IMR-90 (cell line): Measurements from ENCODE around the gene SLC39A11. TPM values are rescaled to one million over a fixed set of nuclear protein-coding genes. Genes with fewer than 3 reads are reported as not detected.

ENCODE experiments used
- ATAC-seq: fragments of 200-7000 bp; cut with Tn5 transposase; 2 replicates; pipeline ENCODE4 v1.9.1; 2020; ENCODE audit warnings: low read depth, mild to moderate bottlenecking, moderate library complexity
- BruUV-seq: library from RNA; stranded (reverse); fragments of 400-500 nt; replicated peaks from 2 replicates; lab custom pipeline; 2021; lab: Mats Ljungman, UMichigan
- CTCF ChIA-PET: fragments of 300-600 bp; formaldehyde crosslinking; extraction: SDS; loops from one replicate; lab custom pipeline; 2021; ENCODE audit warnings: antibody characterized with exemption; lab: Yijun Ruan, JAX
- POLR2A ChIA-PET: fragments of 300-600 bp; sonication (Branson Sonifier 250); formaldehyde crosslinking; loops from one replicate; lab custom pipeline; 2022; ENCODE audit warnings: antibody characterized with exemption; ENCODE audit not compliant: unreplicated experiment; lab: Charles Lee
- DNase-seq: peaks from one replicate; pipeline ENCODE4 v3.0.0; 2013
- H2AFZ ChIP-seq: replicated peaks from 2 replicates; pipeline ENCODE3; 2013; ENCODE audit warnings: low read length, mild to moderate bottlenecking; ENCODE audit not compliant: poor library complexity
- H2AK5ac ChIP-seq: 2 replicates; pipeline ENCODE4 v1.6.1; 2013; ENCODE audit warnings: low read depth, low read length, inconsistent platforms
- H2AK9ac ChIP-seq: replicated peaks from 2 replicates; pipeline ENCODE3; 2013; ENCODE audit warnings: mild to moderate bottlenecking, low read depth, low read length, moderate library complexity; ENCODE audit not compliant: poor library complexity
- H2BK120ac ChIP-seq: 2 replicates; pipeline ENCODE4 v1.6.1; 2013; ENCODE audit warnings: low read depth, low read length, inconsistent platforms
- H2BK15ac ChIP-seq: 3 replicates; pipeline ENCODE4 v1.6.1; 2013; ENCODE audit warnings: low read depth, low read length, inconsistent platforms
- H2BK20ac ChIP-seq: 2 replicates; pipeline ENCODE4 v1.6.1; 2013; ENCODE audit warnings: low read depth, mild to moderate bottlenecking, inconsistent platforms, low read length, moderate library complexity
- H2BK5ac ChIP-seq: 2 replicates; pipeline ENCODE4 v1.6.1; 2013; ENCODE audit warnings: mild to moderate bottlenecking, low read depth, low read length, inconsistent platforms; ENCODE audit not compliant: poor library complexity, severe bottlenecking
- H3K14ac ChIP-seq: replicated peaks from 2 replicates; pipeline ENCODE4 v1.6.1; 2013; ENCODE audit warnings: low read depth, low read length, inconsistent platforms
- H3K18ac ChIP-seq: 2 replicates; pipeline ENCODE4 v1.6.1; 2013; ENCODE audit warnings: low read depth, low read length, control low read depth
- H3K23ac ChIP-seq: 2 replicates; pipeline ENCODE4 v1.6.1; 2013; ENCODE audit warnings: low read depth, low read length, inconsistent platforms
- H3K27ac ChIP-seq: 2 replicates; pipeline ENCODE4 v1.5.1; 2013; ENCODE audit warnings: mild to moderate bottlenecking, control low read depth, low read length; ENCODE audit not compliant: insufficient read depth
- H3K27me3 ChIP-seq: 2 replicates; pipeline ENCODE4 v1.6.1; 2013; ENCODE audit warnings: low read length; ENCODE audit not compliant: control insufficient read depth, insufficient read depth
- H3K36me3 ChIP-seq: 2 replicates; pipeline ENCODE4 v1.6.1; 2013; ENCODE audit warnings: low read length, mixed read lengths; ENCODE audit not compliant: control insufficient read depth, insufficient read depth
- H3K4ac ChIP-seq: 2 replicates; pipeline ENCODE4 v1.6.1; 2013; ENCODE audit warnings: low read depth, low read length, inconsistent platforms
- H3K4me1 ChIP-seq: 2 replicates; pipeline ENCODE4 v1.6.1; 2013; ENCODE audit warnings: low read length, mixed read lengths; ENCODE audit not compliant: control insufficient read depth, insufficient read depth
- H3K4me2 ChIP-seq: 2 replicates; pipeline ENCODE4 v1.6.1; 2013; ENCODE audit warnings: low read depth, mild to moderate bottlenecking, control low read depth, low read length, moderate library complexity
- H3K4me3 ChIP-seq: 2 replicates; pipeline ENCODE4 v1.5.1; 2013; ENCODE audit warnings: low read depth, mild to moderate bottlenecking, control low read depth, low read length, moderate library complexity; ENCODE audit not compliant: insufficient read depth
- H3K56ac ChIP-seq: 2 replicates; pipeline ENCODE4 v1.6.1; 2013; ENCODE audit warnings: low read length, inconsistent platforms; ENCODE audit not compliant: insufficient read depth; ENCODE audit errors: extremely low read depth
- H3K79me1 ChIP-seq, 2 experiments: 2 replicates each; pipeline ENCODE4 v1.6.1; 2013; ENCODE audit warnings: low read length in 2 of 2, inconsistent platforms in 1 of 2, low read depth in 1 of 2
- H3K9ac ChIP-seq: 2 replicates; pipeline ENCODE4 v1.6.1; 2013; ENCODE audit warnings: low read depth, low read length, control low read depth
- H3K9me1 ChIP-seq: 2 replicates; pipeline ENCODE4 v1.6.1; 2013; ENCODE audit warnings: low read length, inconsistent platforms; ENCODE audit not compliant: insufficient read depth
- H3K9me3 ChIP-seq: 2 replicates; pipeline ENCODE4 v1.6.1; 2013; ENCODE audit warnings: low read length; ENCODE audit not compliant: control insufficient read depth, insufficient read depth
- H4K20me1 ChIP-seq: 2 replicates; pipeline ENCODE4 v1.6.1; 2013; ENCODE audit warnings: low read length, inconsistent platforms; ENCODE audit not compliant: insufficient read depth
- H4K5ac ChIP-seq: 2 replicates; pipeline ENCODE4 v1.6.1; 2013; ENCODE audit warnings: mild to moderate bottlenecking, low read depth, low read length, control low read depth
- H4K8ac ChIP-seq, 2 experiments: 2 replicates each; pipeline ENCODE4 v1.6.1; 2013; ENCODE audit warnings: low read depth in 2 of 2, low read length in 2 of 2, control low read depth in 1 of 2, inconsistent platforms in 1 of 2
- H4K91ac ChIP-seq: 2 replicates; pipeline ENCODE4 v1.6.1; 2013; ENCODE audit warnings: low read depth, low read length, inconsistent platforms; ENCODE audit not compliant: insufficient read depth
- CTCF ChIP-seq: conservative IDR thresholded peaks from 2 replicates; pipeline ENCODE4 v1.5.1; 2012; ENCODE audit warnings: mild to moderate bottlenecking, low read depth, low read length, improper control_type of control experiment
- WGBS, 2 experiments: methylation state at CpG; one replicate each; pipeline versions ENCODE4 v1.1.5 to v1.1.7; 2013; ENCODE audit warnings: missing lambda C conversion rate in 2 of 2; ENCODE audit not compliant: insufficient read length in 1 of 2; ENCODE audit errors: extremely low coverage in 2 of 2; 5-methylcytosine and 5-hydroxymethylcytosine counted together
- dilution Hi-C: fragments of 300-500 bp; cut with HindIII; formaldehyde crosslinking; loops from one replicate; pipeline ENCODE4 v1.14.3; 2018; ENCODE audit warnings: low sequenced_read_pairs; ENCODE audit not compliant: unreplicated experiment
- in situ Hi-C: fragments of 300-500 bp; cut with MboI; formaldehyde crosslinking; loops from 3 replicates; pipeline ENCODE4 v1.14.3; 2019; ENCODE audit warnings: low sequenced_read_pairs, inconsistent platforms, mixed read lengths
- intact Hi-C: fragments of 100-400 bp; cut with micrococcal nuclease; formaldehyde crosslinking; loops from 2 replicates; pipeline ENCODE4 v1.10.0; 2022
- polyA plus RNA-seq, 3 experiments: library from polyadenylated mRNA; depleted of rRNA; stranded (reverse); fragments of >200 nt; gene quantifications; 2 replicates each; pipeline ENCODE4 v1.2.3, GENCODE V29; 2012; ENCODE audit warnings: low replicate concordance in 1 of 3
- total RNA-seq: library from RNA; depleted of rRNA; stranded (reverse); fragments of >200 nt; gene quantifications from 2 replicates; pipeline ENCODE4 v1.2.3, GENCODE V29; 2012

The SLC39A11 gene
- total and polyA plus RNA-seq, 2 of the 4 experiments (the other 2 are of a cell fraction), result 8.8 to 14.3 TPM

- no peak overlapping the region for H2BK20ac ChIP-seq
- no peak overlapping the region for H2BK15ac ChIP-seq
- H4K91ac ChIP-seq, result no peak overlapping the region
- in situ Hi-C loops (no loop called here), intact Hi-C loops (no loop called here), dilution Hi-C loops (no loop called here)
- H3K4me2 ChIP-seq, result no peak overlapping the region
- H2BK5ac ChIP-seq, result no peak overlapping the region
- peaks cover 2% of the 10 kb centered on the region; the same call in 1 of the 2 replicates for H3K9me3 ChIP-seq
- H3K9me1 ChIP-seq, result peaks cover 3% of the 10 kb centered on the region; the same call in 1 of the 2 replicates
- ATAC-seq (no peak), DNase-seq (no peak)
- H3K4me3 ChIP-seq, result no peak overlapping the region
- ChIA-PET CTCF (interaction anchor here (0.6 kb wide), 2 partner anchors 55 to 287 kb away, joined by 3 read pairs; no protein-coding TSS in a partner anchor), POLR2A (no interaction called here)
- H2BK120ac ChIP-seq, result no peak overlapping the region
- no peaks in the 10 kb centered on the region for H3K36me3 ChIP-seq
- no peak overlapping the region for H3K4ac ChIP-seq
- no peak overlapping the region for H2AK9ac ChIP-seq
- H3K27ac ChIP-seq, result no peak overlapping the region
- no peak overlapping the region for H2AK5ac ChIP-seq
- H4K8ac ChIP-seq, result no peak overlapping the region
- no peak overlapping the region for H3K14ac ChIP-seq
- no peak overlapping the region for H3K9ac ChIP-seq
- peaks cover 3% of the 10 kb centered on the region for H4K20me1 ChIP-seq
- no peak overlapping the region for H2AFZ ChIP-seq
- no peaks in the 10 kb centered on the region for H3K27me3 ChIP-seq
- H3K23ac ChIP-seq, result no peak overlapping the region
- WGBS, 2 experiments, result no CpG with 5 or more reads among the region's 2 CpGs
- H3K56ac ChIP-seq, result no peak overlapping the region
- peaks cover 0 to 18% of the 10 kb centered on the region in 2 experiments; a peak in 2 of 4 replicates for H3K79me1 ChIP-seq
- no peak overlapping the region for H4K5ac ChIP-seq
- BruUV-seq, result no TSS peak
- H3K18ac ChIP-seq, result no peak overlapping the region
- H3K4me1 ChIP-seq, result peaks cover 7% of the 10 kb centered on the region
- no peak for TF ChIP-seq CTCF
Measured at GRCh38 chr17:73022694-73023093, 69.8 kb downstream of the SLC39A11 start.
